Fibroblast of pulmonary artery (primary cell): ENCODE measurements around the gene FANCC.

ENCODE experiments used
- DNase-seq: peaks from one replicate; pipeline ENCODE4 v3.0.0-alpha.2; 2010; ENCODE audit warnings: low read depth
- H3K4me3 ChIP-seq: replicated peaks from 2 replicates; pipeline ENCODE4 v1.5.1; 2011; ENCODE audit warnings: low read depth, mild to moderate bottlenecking, control low read depth, low read length, moderate library complexity
- TF ChIP-seq, protein P1 (sequence below): IDR thresholded peaks from 2 replicates; pipeline ENCODE4 v1.5.1; 2011; ENCODE audit warnings: mild to moderate bottlenecking, control low read depth, low read length, inconsistent platforms; ENCODE audit errors: missing control alignments

Gene FANCC

DNA sequence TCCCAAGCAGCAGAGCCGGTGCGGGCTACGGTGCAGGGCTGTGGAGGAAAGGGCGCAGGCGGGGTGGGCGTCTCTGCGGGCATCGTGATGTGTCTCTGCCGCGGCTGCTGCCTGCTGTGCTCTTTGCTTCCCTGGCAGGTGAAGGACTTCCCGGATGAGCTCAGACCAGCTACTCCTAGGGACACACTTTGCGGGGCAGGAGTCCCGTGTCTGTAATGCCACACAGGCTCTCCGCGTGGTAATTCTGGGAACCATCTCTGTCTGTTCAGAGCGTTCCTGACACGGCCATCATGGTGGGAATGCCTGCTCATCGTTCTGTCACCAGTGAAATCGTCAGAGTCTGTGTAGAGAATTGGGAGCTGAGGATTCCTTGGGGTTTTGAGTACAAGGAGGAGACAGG, 235.5 kb downstream of the FANCC start:
- no peak overlapping the region for H3K4me3 ChIP-seq
- TF ChIP-seq, protein P1, sequence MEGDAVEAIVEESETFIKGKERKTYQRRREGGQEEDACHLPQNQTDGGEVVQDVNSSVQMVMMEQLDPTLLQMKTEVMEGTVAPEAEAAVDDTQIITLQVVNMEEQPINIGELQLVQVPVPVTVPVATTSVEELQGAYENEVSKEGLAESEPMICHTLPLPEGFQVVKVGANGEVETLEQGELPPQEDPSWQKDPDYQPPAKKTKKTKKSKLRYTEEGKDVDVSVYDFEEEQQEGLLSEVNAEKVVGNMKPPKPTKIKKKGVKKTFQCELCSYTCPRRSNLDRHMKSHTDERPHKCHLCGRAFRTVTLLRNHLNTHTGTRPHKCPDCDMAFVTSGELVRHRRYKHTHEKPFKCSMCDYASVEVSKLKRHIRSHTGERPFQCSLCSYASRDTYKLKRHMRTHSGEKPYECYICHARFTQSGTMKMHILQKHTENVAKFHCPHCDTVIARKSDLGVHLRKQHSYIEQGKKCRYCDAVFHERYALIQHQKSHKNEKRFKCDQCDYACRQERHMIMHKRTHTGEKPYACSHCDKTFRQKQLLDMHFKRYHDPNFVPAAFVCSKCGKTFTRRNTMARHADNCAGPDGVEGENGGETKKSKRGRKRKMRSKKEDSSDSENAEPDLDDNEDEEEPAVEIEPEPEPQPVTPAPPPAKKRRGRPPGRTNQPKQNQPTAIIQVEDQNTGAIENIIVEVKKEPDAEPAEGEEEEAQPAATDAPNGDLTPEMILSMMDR = no peak
- DNase-seq = no peak

DNA sequence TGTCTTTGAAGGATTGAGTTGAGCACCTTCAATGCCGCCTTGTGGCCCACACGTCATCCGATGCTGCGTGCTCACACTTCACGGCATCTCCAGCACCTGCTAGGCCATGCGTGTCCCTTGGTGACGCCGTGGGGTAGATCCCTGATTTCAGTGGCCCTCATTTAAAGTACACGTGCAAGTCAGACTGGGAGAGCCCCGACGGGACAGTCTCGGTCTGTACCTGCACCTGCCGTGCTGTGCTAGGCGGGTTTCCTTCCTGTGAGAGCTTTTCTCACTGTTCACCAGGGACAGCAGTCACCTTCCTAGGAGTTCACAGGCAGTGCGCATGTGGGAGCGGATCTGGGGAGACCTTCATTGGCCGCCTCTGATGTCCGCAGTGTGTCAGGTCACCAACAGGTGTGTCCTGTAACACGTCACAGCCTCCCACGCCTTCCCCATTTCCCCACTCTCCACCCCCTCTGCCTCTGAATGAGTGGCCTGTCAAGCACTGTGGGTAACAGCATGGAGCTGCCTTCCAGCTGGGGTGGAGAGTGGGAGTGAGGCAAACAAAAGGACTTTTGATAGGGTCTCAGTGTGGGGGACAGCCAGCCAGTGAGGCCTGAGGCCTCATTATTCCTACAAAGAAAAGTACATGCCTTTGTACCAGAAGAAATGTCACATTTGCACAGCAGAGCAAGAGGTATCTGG, 236.4 kb downstream of the FANCC start:
- TF ChIP-seq, protein P1 = no peak
- no peak for DNase-seq
- H3K4me3 ChIP-seq = no peak overlapping the region

DNA sequence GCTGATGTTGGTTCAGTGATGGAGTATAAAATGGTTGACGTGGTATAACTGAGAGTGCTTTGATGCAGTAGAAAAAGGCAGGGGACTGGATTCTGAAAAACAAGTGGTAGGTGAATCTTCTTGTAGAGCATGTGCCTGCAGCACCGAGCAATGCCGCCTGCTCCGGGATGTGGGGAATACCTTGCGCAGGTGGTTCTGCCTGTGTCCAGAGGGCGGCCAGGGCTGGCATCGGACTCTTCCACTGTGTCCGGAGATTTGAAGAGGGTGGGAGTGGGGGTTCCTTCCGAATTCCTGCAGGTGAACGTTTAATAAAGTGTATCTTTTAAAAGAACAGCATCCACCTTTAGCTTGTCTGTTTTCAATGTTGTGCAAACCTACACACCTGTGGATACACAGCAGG, 238.0 kb downstream of the FANCC start:
- no peak for DNase-seq
- H3K4me3 ChIP-seq = no peak overlapping the region
- TF ChIP-seq, protein P1 = no peak

DNA sequence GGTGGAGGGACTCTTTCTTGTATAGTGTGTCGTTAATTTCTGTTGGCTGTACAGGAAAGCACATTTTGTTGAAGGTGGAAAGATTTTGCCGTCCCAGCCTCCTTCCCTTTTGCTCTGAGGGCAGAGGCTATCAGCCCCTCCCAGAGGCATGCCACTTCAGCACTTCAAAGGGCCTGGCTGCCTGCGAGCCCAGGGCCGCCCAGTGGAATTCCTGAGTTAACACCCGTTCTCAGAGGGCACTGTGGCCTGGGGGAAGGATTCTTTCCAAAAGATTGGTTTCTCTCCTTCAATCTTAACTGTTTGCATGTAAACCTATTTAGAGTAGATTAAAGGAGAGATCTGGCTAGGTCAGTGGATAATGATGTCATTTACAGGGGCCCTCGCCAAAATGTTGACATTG, 238.6 kb downstream of the FANCC start:
- DNase-seq = no peak
- TF ChIP-seq, protein P1 = no peak
- no peak overlapping the region for H3K4me3 ChIP-seq

DNA sequence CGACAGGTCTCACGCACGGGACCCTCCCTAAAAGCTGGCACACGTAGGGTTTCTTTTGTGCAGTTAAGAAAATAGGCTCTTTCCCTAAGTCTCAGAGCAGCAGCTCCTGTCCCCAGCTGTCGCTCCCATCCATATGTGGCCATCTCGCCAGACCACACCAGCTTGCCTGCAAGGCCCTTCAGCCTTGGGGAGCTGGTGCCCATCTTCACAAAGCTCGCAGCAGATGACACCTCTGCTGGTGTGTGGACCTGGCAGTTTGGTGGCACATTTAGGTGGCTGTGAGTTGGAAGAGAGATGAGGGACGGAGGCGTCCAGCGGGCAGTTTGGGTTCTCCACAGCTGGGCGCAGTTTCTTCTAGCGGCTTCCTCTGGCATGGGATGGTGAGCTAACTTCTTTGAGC, 239.0 kb downstream of the FANCC start:
- TF ChIP-seq, protein P1 = no peak

DNA sequence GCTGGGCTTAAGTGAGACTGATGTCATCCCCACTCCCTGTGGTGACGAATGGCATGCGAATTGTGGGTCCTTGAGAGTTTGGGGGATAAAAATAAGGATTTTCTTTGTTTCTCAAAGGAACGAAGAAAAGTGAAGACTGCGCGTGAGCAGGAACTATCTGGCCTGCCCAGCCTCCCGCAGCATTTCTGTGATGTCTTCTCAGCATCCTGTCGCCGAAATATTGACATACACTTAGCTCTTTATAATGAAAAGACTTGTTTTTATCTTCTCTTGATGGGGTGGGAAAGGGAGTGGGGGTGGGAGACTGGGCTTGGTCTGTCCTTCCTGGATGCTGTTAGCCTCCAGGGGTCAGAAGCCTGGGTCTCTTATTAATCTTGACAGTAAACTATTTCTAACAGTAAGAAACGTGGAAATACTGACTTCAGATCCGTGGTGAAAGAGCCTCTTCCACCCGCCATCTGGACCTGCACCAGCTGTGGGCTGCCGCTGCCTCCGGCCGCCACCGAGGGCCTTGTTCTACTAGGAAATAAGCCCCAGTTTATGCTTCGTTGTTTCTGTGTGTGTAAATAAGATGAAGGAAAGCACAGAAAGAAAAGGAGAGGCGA, 239.6 kb downstream of the FANCC start:
- DNase-seq = no peak
- H3K4me3 ChIP-seq = no peak overlapping the region
- TF ChIP-seq, protein P1 = no peak

More for the DNA sequence above, 239.0 kb downstream of the FANCC start:
- no peak for DNase-seq
- H3K4me3 ChIP-seq = no peak overlapping the region
